ENCODE measurements around the gene TNK1. TPM values are rescaled to one million over a fixed set of nuclear protein-coding genes. Genes with fewer than 3 reads are reported as not detected.

TNK1 gene
- 1.1 to 1.5 TPM (median 1.3 TPM) in 5 replicates for total RNA-seq (2022; extraction: Qiagen RNA extraction)

GRCh38 chr17:7380855-7381683, at the start of gene TNK1:
Gene TNK1 (plus strand): TSS chr17:7381089. CDS start chr17:7382927, 1,838 bp downstream.

GRCh38 chr17:7336240-7337175, 44.4 kb upstream of the TNK1 start, which contains the start of gene ACAP1:
Gene ACAP1 (plus strand): TSS chr17:7336529. CDS start chr17:7336735, 206 bp downstream.

GRCh38 chr17:7351665-7352502, 29.0 kb upstream of the TNK1 start, which contains the start of gene KCTD11:
Gene KCTD11 (plus strand): TSS chr17:7352162.

GRCh38 chr17:7355053-7355452, 25.8 kb upstream of the TNK1 start, which contains the start of gene TMEM95:
Gene TMEM95 (plus strand): TSS chr17:7355156. CDS start chr17:7355205, 49 bp downstream.

GRCh38 chr17:7394452-7395191, 13.7 kb downstream of the TNK1 start, which contains the start of gene PLSCR3:
Gene PLSCR3 (minus strand): TSS chr17:7394525. CDS start chr17:7394110, 415 bp downstream.

GRCh38 chr17:7403977-7404736, 23.3 kb downstream of the TNK1 start, which contains the start of gene TMEM256:
Gene TMEM256 (minus strand): TSS chr17:7404097. CDS start chr17:7404084, 13 bp downstream.

GRCh38 chr17:7407485-7408251, 26.8 kb downstream of the TNK1 start, which contains the start of gene NLGN2:
Gene NLGN2 (plus strand): TSS chr17:7407845. CDS start chr17:7408256, 411 bp downstream.

GRCh38 chr17:7419819-7420610, 39.1 kb downstream of the TNK1 start, which contains the start of gene SPEM1:
Gene SPEM1 (plus strand): TSS chr17:7420324. CDS start chr17:7420385, 61 bp downstream.

DNA sequence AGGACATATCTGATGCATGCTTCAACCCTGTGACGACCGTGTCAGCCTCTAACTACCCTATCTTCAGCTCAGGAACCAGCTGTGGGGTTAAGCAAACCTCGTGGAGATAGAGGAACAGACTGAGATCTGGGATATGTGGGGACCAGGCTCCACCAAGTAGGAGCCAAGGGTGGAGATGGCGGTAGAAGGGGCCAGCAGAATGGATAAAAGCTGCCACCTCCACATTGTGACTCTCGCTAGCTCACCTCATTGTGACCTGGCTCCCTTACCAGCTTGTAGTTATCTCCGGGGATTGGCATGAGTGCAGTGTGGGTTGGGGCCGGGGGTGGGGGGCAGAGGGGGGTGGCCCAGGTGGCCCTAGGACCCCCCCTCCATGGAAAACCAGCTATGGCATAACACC, 44.4 kb downstream of the TNK1 start, which contains the start of gene SPEM2:
SPEM2 (plus strand) TSS at position 301 of the 400 bp plus-strand sequence; CDS start at position 374, 73 bp downstream.

DNA sequence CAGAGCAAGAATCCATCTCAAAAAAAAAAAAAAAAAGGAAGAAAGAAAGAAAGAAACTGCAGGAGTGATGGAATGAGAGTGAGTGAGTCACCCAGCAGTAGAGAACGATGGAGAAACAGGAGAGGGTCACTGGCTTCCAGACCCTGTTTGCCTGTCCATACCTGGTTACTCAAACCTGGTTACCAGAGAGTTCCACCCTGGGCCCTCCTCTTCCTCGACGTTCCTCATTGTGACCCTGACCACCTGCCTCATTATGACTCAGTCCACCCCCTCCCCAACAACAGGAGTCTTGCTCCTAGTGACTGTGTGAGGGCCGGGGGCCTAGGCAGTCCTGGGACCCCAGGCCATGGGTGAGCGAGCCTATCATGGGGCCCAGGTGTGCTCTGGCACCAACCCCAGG, 47.7 kb downstream of the TNK1 start, which contains the start of gene SPEM3:
SPEM3 (plus strand) TSS at position 301 of the 400 bp plus-strand sequence; CDS start at position 347, 46 bp downstream.

Other genes starting within 250 kb of the TNK1 start
- gene ASGR1, start 201.7 kb upstream of the TNK1 start, total RNA-seq (2022; extraction: Qiagen RNA extraction) = 0.42 to 0.98 TPM (median 0.77 TPM) in 5 replicates
- gene DLG4, start 161.3 kb upstream of the TNK1 start, total RNA-seq (2022; extraction: Qiagen RNA extraction) = 4.5 to 7.6 TPM (median 6.4 TPM) in 5 replicates
- 266 to 442 TPM (median 389 TPM) in 5 replicates for gene ACADVL, start 161.2 kb upstream of the TNK1 start, total RNA-seq (2022; extraction: Qiagen RNA extraction)
- 33.5 to 47.2 TPM (median 44.9 TPM) in 5 replicates for gene DVL2, start 146.6 kb upstream of the TNK1 start, total RNA-seq (2022; extraction: Qiagen RNA extraction)
- gene PHF23, start 141.6 kb upstream of the TNK1 start, total RNA-seq (2022; extraction: Qiagen RNA extraction) = 93.9 to 117 TPM (median 104 TPM) in 5 replicates
- 596 to 790 TPM (median 609 TPM) in 5 replicates for gene GABARAP, start 138.6 kb upstream of the TNK1 start, total RNA-seq (2022; extraction: Qiagen RNA extraction)
- 218 to 267 TPM (median 246 TPM) in 5 replicates for gene CTDNEP1, start 129.4 kb upstream of the TNK1 start, total RNA-seq (2022; extraction: Qiagen RNA extraction)
- 140 to 161 TPM (median 146 TPM) in 5 replicates for gene ELP5, start 128.9 kb upstream of the TNK1 start, total RNA-seq (2022; extraction: Qiagen RNA extraction)
- gene CLDN7, start 118.6 kb upstream of the TNK1 start, total RNA-seq (2022; extraction: Qiagen RNA extraction) = 1.9 to 3.2 TPM (median 2.6 TPM) in 5 replicates
- 0.30 to 0.69 TPM (median 0.60 TPM) in 5 replicates for gene SLC2A4, start 99.4 kb upstream of the TNK1 start, total RNA-seq (2022; extraction: Qiagen RNA extraction)
- gene YBX2, start 86.5 kb upstream of the TNK1 start, total RNA-seq (2022; extraction: Qiagen RNA extraction) = 0.45 to 0.76 TPM (median 0.57 TPM) in 5 replicates
- 1,536 to 1,701 TPM (median 1,628 TPM) in 5 replicates for gene EIF5A, start 73.5 kb upstream of the TNK1 start, total RNA-seq (2022; extraction: Qiagen RNA extraction)
- gene GPS2, start 65.7 kb upstream of the TNK1 start, total RNA-seq (2022; extraction: Qiagen RNA extraction) = 82.4 to 111 TPM (median 103 TPM) in 5 replicates
- 15.2 to 33.7 TPM (median 30.6 TPM) in 5 replicates for gene NEURL4, start 51.8 kb upstream of the TNK1 start, total RNA-seq (2022; extraction: Qiagen RNA extraction)
- 1.4 to 3.6 TPM (median 2.7 TPM) in 5 replicates for gene ACAP1, start 44.6 kb upstream of the TNK1 start, total RNA-seq (2022; extraction: Qiagen RNA extraction)
- 9.7 to 12.6 TPM (median 11.4 TPM) in 5 replicates for gene KCTD11, start 28.9 kb upstream of the TNK1 start, total RNA-seq (2022; extraction: Qiagen RNA extraction)
- not detected in 5 replicates for gene TMEM95, start 25.9 kb upstream of the TNK1 start, total RNA-seq (2022; extraction: Qiagen RNA extraction)
- gene PLSCR3, start 13.4 kb downstream of the TNK1 start, total RNA-seq (2022; extraction: Qiagen RNA extraction) = 36.7 to 50.6 TPM (median 41.6 TPM) in 5 replicates
- gene TMEM256, start 23.0 kb downstream of the TNK1 start, total RNA-seq (2022; extraction: Qiagen RNA extraction) = 204 to 220 TPM (median 207 TPM) in 5 replicates
- gene NLGN2, start 26.8 kb downstream of the TNK1 start, total RNA-seq (2022; extraction: Qiagen RNA extraction) = 11.3 to 19.7 TPM (median 17.9 TPM) in 5 replicates
- gene SPEM1, start 39.2 kb downstream of the TNK1 start, total RNA-seq (2022; extraction: Qiagen RNA extraction) = 0.09 to 0.18 TPM (median 0.12 TPM) in 4 of 5 replicates, not detected in the other
- 0.13 to 0.18 TPM in 2 of 5 replicates, not detected in the others for gene SPEM2, start 44.5 kb downstream of the TNK1 start, total RNA-seq (2022; extraction: Qiagen RNA extraction)
- 0.02 to 0.05 TPM (median 0.04 TPM) in 3 of 5 replicates, not detected in the others for gene SPEM3, start 47.8 kb downstream of the TNK1 start, total RNA-seq (2022; extraction: Qiagen RNA extraction)
- gene TMEM102, start 54.3 kb downstream of the TNK1 start, total RNA-seq (2022; extraction: Qiagen RNA extraction) = 10.3 to 14.6 TPM (median 13.0 TPM) in 5 replicates
- 1.1 to 1.3 TPM (median 1.1 TPM) in 5 replicates for gene FGF11, start 58.4 kb downstream of the TNK1 start, total RNA-seq (2022; extraction: Qiagen RNA extraction)
- 6.9 to 11.8 TPM (median 9.0 TPM) in 5 replicates for gene CHRNB1, start 64.0 kb downstream of the TNK1 start, total RNA-seq (2022; extraction: Qiagen RNA extraction)
- 20.6 to 29.5 TPM (median 27.8 TPM) in 5 replicates for gene ZBTB4, start 98.5 kb downstream of the TNK1 start, total RNA-seq (2022; extraction: Qiagen RNA extraction)
- not detected in 5 replicates for gene SLC35G6, start 100.4 kb downstream of the TNK1 start, total RNA-seq (2022; extraction: Qiagen RNA extraction)
- 49.1 to 95.5 TPM (median 91.3 TPM) in 5 replicates for gene POLR2A, start 103.3 kb downstream of the TNK1 start, total RNA-seq (2022; extraction: Qiagen RNA extraction)
- 6.8 to 12.9 TPM (median 12.1 TPM) in 5 replicates for gene TNFSF12, start 168.0 kb downstream of the TNK1 start, total RNA-seq (2022; extraction: Qiagen RNA extraction)
- 0.46 to 0.83 TPM (median 0.62 TPM) in 5 replicates for gene TNFSF13, start 177.7 kb downstream of the TNK1 start, total RNA-seq (2022; extraction: Qiagen RNA extraction)
- gene SENP3, start 180.8 kb downstream of the TNK1 start, total RNA-seq (2022; extraction: Qiagen RNA extraction) = 87.8 to 104 TPM (median 102 TPM) in 5 replicates
- gene CD68, start 198.5 kb downstream of the TNK1 start, total RNA-seq (2022; extraction: Qiagen RNA extraction) = 24.8 to 38.2 TPM (median 33.6 TPM) in 5 replicates
- 117 to 135 TPM (median 121 TPM) in 5 replicates for gene MPDU1, start 202.8 kb downstream of the TNK1 start, total RNA-seq (2022; extraction: Qiagen RNA extraction)
- gene SOX15, start 209.0 kb downstream of the TNK1 start, total RNA-seq (2022; extraction: Qiagen RNA extraction) = 0.16 to 0.27 TPM (median 0.20 TPM) in 5 replicates
- 45.4 to 60.2 TPM (median 59.3 TPM) in 5 replicates for gene FXR2, start 233.8 kb downstream of the TNK1 start, total RNA-seq (2022; extraction: Qiagen RNA extraction)
- 61.1 to 73.5 TPM (median 62.9 TPM) in 5 replicates for gene SAT2, start 246.7 kb downstream of the TNK1 start, total RNA-seq (2022; extraction: Qiagen RNA extraction)
- gene SHBG, start 249.0 kb downstream of the TNK1 start, total RNA-seq (2022; extraction: Qiagen RNA extraction) = 0.27 to 0.56 TPM (median 0.43 TPM) in 5 replicates